HEK293T (cell line): ENCODE data around the gene WAPL.

Source experiments
- CTCF ChIA-PET: fragments of 350-600 bp; formaldehyde crosslinking; extraction: SDS; loops from one replicate; lab custom pipeline; 2021; ENCODE audit warnings: antibody characterized with exemption, inconsistent platforms; lab: Yijun Ruan, JAX
- POLR2A ChIA-PET: fragments of 350-600 bp; formaldehyde crosslinking; extraction: SDS; loops from one replicate; lab custom pipeline; 2020; ENCODE audit warnings: antibody characterized with exemption, inconsistent platforms; lab: Yijun Ruan, JAX
- DNase-seq: peaks from one replicate; pipeline ENCODE4 v3.0.0; 2012; ENCODE audit warnings: mixed read lengths; ENCODE audit errors: extremely low spot score
- BHLHE40 ChIP-seq: fragments of 450-650 bp; IDR thresholded peaks from 2 replicates; pipeline ENCODE4 v1.6.1; 2016; ENCODE audit warnings: mild to moderate bottlenecking, moderate library complexity, borderline replicate concordance
- CTBP1 ChIP-seq: fragments of 450-650 bp; IDR thresholded peaks from 2 replicates; pipeline ENCODE4 v1.6.1; 2016; ENCODE audit warnings: borderline replicate concordance
- ELF4 ChIP-seq: fragments of 450-650 bp; IDR thresholded peaks from 2 replicates; pipeline ENCODE4 v1.6.1; 2017; ENCODE audit warnings: antibody characterized with exemption
- FOXA1 ChIP-seq: fragments of 450-650 bp; IDR thresholded peaks from 2 replicates; pipeline ENCODE4 v1.6.1; 2016; ENCODE audit warnings: mild to moderate bottlenecking
- FOXK2 ChIP-seq: fragments of 450-650 bp; IDR thresholded peaks from 2 replicates; pipeline ENCODE4 v1.6.1; 2016; ENCODE audit warnings: mild to moderate bottlenecking
- HDGF ChIP-seq: fragments of 450-650 bp; IDR thresholded peaks from 2 replicates; pipeline ENCODE4 v1.6.1; 2017; ENCODE audit warnings: antibody characterized with exemption, borderline replicate concordance
- L3MBTL2 ChIP-seq: fragments of 450-650 bp; conservative IDR thresholded peaks from 2 replicates; pipeline ENCODE4 v1.6.1; 2016; ENCODE audit warnings: mild to moderate bottlenecking
- LEF1 ChIP-seq: fragments of 450-650 bp; IDR thresholded peaks from 2 replicates; pipeline ENCODE4 v1.6.1; 2017; ENCODE audit warnings: mild to moderate bottlenecking, borderline replicate concordance
- NFRKB ChIP-seq: fragments of 450-650 bp; IDR thresholded peaks from 2 replicates; pipeline ENCODE4 v1.6.1; 2016; ENCODE audit warnings: mild to moderate bottlenecking, moderate library complexity
- SP1 ChIP-seq: fragments of 450-650 bp; IDR thresholded peaks from 2 replicates; pipeline ENCODE4 v1.6.1; 2017
- SUZ12 ChIP-seq: fragments of 450-650 bp; IDR thresholded peaks from 2 replicates; pipeline ENCODE4 v1.6.1; 2016; ENCODE audit warnings: mild to moderate bottlenecking
- TARDBP ChIP-seq: fragments of 450-650 bp; IDR thresholded peaks from 2 replicates; pipeline ENCODE4 v1.6.1; 2016
- ZNF384 ChIP-seq: fragments of 450-650 bp; IDR thresholded peaks from 2 replicates; pipeline ENCODE4 v1.6.1; 2016
- TF ChIP-seq, protein P1 (sequence below): fragments of 450-650 bp; IDR thresholded peaks from 2 replicates; pipeline ENCODE4 v1.6.1; 2016

The WAPL gene

DNA sequence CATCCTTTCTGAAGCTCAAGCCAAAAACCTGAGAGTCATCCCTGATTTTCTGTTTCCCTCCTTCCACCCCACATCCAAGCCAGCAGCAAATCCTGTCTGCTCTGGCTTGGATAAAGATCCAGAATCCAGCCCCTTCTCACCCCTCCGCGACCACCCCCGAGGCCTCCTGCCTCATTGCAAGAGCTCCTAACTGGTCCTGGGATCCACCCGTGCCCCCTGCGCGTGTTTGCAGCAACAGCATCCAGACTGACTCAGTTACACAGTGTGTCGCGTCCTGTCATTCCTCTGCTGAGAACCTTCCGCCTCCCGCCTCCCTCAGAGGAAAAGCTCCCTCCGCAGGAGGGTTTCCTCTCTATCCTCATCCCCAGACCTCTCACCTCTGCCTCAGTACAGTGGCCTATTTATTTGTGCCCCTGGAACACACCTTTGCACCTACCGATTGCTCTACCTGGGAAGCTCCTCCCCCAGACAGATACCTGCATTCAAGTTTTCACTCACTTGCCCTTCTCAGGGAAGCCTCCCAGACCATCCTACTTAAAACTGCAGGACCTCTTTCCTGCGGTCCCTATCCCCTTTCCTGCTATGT, 133.4 kb downstream of the WAPL start:
- DNase-seq, result no peak
- POLR2A ChIA-PET, result no interaction called here
- TF ChIP-seq NFRKB, result no peak
- CTCF ChIA-PET, result interaction anchor here (0.7 to 1.0 kb wide), 2 partner anchors 19 to 1868 kb away, joined by 3 to 4 read pairs; no protein-coding TSS in a partner anchor

DNA sequence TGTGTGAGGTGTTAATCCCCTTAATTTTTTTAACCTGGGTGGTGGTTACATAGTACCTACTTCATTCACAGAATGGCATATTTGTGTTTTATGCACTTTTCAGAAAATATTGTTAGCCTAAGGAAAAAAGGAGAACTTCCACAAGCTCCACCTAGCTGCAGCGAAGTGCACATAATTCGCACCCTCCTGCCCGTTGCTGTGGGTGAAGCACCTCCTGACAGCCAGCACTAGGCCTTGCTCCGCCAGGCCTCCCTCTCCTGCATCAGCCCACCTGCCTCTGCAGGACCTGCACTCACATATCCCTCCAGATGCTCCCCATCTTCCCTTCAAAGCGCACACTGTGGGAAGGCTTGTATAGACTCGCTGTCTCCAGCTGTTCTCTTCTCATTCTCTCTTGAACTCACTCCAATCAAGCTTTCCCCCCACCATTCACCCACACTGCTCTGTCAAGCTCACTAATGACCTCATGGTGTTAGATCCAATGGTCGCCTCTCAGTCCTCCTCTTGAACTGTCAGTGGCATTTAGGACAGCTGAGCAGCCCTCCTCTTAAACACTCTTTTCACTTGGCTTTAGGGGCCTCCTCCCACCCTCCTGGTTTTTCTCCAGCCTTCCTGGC, 134.3 kb downstream of the WAPL start:
- ChIA-PET CTCF (interaction anchor here (1.0 kb wide), 1 partner anchor 13 kb away, joined by 3 read pairs; no protein-coding TSS in a partner anchor), POLR2A (no interaction called here)
- DNase-seq, result no peak
- no peak for TF ChIP-seq BHLHE40
- no peak for TF ChIP-seq SP1
- TF ChIP-seq FOXK2, result no peak
- TF ChIP-seq FOXA1, result no peak
- no peak for TF ChIP-seq HDGF
- TF ChIP-seq, protein P1, sequence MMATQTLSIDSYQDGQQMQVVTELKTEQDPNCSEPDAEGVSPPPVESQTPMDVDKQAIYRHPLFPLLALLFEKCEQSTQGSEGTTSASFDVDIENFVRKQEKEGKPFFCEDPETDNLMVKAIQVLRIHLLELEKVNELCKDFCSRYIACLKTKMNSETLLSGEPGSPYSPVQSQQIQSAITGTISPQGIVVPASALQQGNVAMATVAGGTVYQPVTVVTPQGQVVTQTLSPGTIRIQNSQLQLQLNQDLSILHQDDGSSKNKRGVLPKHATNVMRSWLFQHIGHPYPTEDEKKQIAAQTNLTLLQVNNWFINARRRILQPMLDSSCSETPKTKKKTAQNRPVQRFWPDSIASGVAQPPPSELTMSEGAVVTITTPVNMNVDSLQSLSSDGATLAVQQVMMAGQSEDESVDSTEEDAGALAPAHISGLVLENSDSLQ, result no peak
- TF ChIP-seq SUZ12, result no peak
- no peak for TF ChIP-seq NFRKB
- no peak for TF ChIP-seq L3MBTL2
- TF ChIP-seq ELF4, result no peak
- no peak for TF ChIP-seq CTBP1
- TF ChIP-seq TARDBP, result no peak
- no peak for TF ChIP-seq LEF1
- no peak for TF ChIP-seq ZNF384

DNA sequence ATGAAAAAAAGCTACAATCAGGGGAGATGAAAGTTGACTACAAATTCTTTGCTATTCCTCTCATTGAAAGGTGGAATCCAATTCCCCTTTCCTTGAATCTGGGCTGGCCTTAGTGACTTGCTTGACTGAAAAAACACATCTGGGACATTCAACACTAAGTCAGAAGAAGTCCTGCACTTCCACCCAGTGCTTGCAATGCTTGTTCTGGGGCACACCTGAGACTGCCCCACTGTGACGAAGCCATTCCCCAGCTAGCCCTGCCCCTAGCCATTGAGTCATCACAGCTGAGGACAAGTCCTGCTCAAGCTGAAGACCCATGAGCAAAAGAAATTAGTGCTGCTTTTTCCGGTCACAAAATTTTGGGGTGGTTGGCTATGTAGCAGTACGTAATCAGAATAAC, 135.8 kb downstream of the WAPL start:
- CTCF ChIA-PET, result interaction anchor here (0.8 kb wide), 1 partner anchor 16 kb away, joined by 3 read pairs; no protein-coding TSS in a partner anchor
- DNase-seq, result no peak
- POLR2A ChIA-PET, result no interaction called here
- TF ChIP-seq FOXK2 (no peak), CTBP1 (no peak), NFRKB (no peak)
- TF ChIP-seq, protein P1, result no peak
